Panc1 (cell line): ENCODE data around the gene TRAPPC10. TPM values are rescaled to one million over a fixed set of nuclear protein-coding genes. Genes with fewer than 3 reads are reported as not detected.

Experiments
- ATAC-seq: fragments of 200-7000 bp; cut with Tn5 transposase; 2 replicates; pipeline ENCODE4 v1.9.1; 2020; ENCODE audit warnings: mild to moderate bottlenecking, moderate library complexity
- BruUV-seq: library from RNA; stranded (reverse); fragments of 400-500 nt; replicated peaks from 2 replicates; lab custom pipeline; 2021; lab: Mats Ljungman, UMichigan
- CTCF ChIA-PET: fragments of 300-600 bp; sonication (Branson Sonifier 250); formaldehyde crosslinking; loops from one replicate; lab custom pipeline; 2022; ENCODE audit warnings: antibody characterized with exemption; lab: Charles Lee
- POLR2A ChIA-PET: fragments of 300-600 bp; sonication (Branson Sonifier 250); formaldehyde crosslinking; loops from one replicate; lab custom pipeline; 2022; ENCODE audit warnings: antibody characterized with exemption; lab: Charles Lee
- DNase-seq: peaks from one replicate; pipeline ENCODE4 v3.0.0-alpha.2; 2010; ENCODE audit warnings: low read depth, low spot score
- H3K27ac ChIP-seq: 2 replicates; pipeline ENCODE4 v1.5.1; 2011; ENCODE audit warnings: mild to moderate bottlenecking, low read length, inconsistent platforms
- H3K27me3 ChIP-seq: fragments of 200-500 bp; sonication (Bioruptor generic); 2 replicates; pipeline ENCODE4 v1.6.0; 2014; ENCODE audit warnings: low read length, inconsistent platforms; ENCODE audit not compliant: control insufficient read depth, insufficient read depth
- H3K36me3 ChIP-seq: fragments of 200-500 bp; sonication (Bioruptor generic); 2 replicates; pipeline ENCODE4 v1.5.1; 2014; ENCODE audit warnings: inconsistent platforms, mild to moderate bottlenecking, low read length, moderate library complexity; ENCODE audit not compliant: control insufficient read depth, insufficient read depth
- H3K4me1 ChIP-seq: 2 replicates; pipeline ENCODE4 v1.5.1; 2011; ENCODE audit warnings: inconsistent platforms, mild to moderate bottlenecking, low read length, moderate library complexity; ENCODE audit not compliant: control insufficient read depth, insufficient read depth
- H3K4me3 ChIP-seq, 2 experiments: 2 replicates each; pipeline ENCODE4 v1.5.1; 2011 to 2012; ENCODE audit warnings: low read depth in 2 of 2, low read length in 2 of 2, mild to moderate bottlenecking in 2 of 2, inconsistent platforms in 1 of 2, moderate library complexity in 1 of 2
- H3K9me3 ChIP-seq: fragments of 200-500 bp; sonication (Bioruptor generic); 2 replicates; pipeline ENCODE4 v1.5.1; 2014; ENCODE audit warnings: low read depth, mild to moderate bottlenecking, inconsistent platforms, low read length, moderate library complexity; ENCODE audit not compliant: control insufficient read depth, insufficient read depth
- CTCF ChIP-seq: fragments of 450-650 bp; IDR thresholded peaks from 2 replicates; pipeline ENCODE4 v1.5.1; 2017; ENCODE audit warnings: mild to moderate bottlenecking
- POLR2AphosphoS5 ChIP-seq: IDR thresholded peaks from 2 replicates; pipeline ENCODE4 v1.6.1; 2012; ENCODE audit warnings: mild to moderate bottlenecking, low read depth, low read length, moderate library complexity
- REST ChIP-seq, 2 experiments: IDR thresholded peaks; 2 replicates each; pipeline ENCODE4 v1.6.1; 2011 to 2012; ENCODE audit warnings: low read depth in 2 of 2, control low read depth in 1 of 2, low read length in 1 of 2, mild to moderate bottlenecking in 1 of 2, moderate library complexity in 1 of 2; ENCODE audit not compliant: insufficient read depth in 1 of 2
- SIN3A ChIP-seq: IDR thresholded peaks from 2 replicates; pipeline ENCODE4 v1.6.1; 2012; ENCODE audit warnings: low read depth, mild to moderate bottlenecking, low read length, moderate library complexity, borderline replicate concordance; ENCODE audit not compliant: insufficient read depth
- TCF7L2 ChIP-seq: IDR thresholded peaks from 2 replicates; pipeline ENCODE4 v1.6.1; 2011; ENCODE audit warnings: mild to moderate bottlenecking, low read depth, low read length, inconsistent platforms
- in situ Hi-C: cut with HindIII; loops from 2 replicates; pipeline ENCODE4 v1.10.0; 2016; ENCODE audit warnings: low sequenced_read_pairs, low pct_unique_long_range_greater_than_20kb
- intact Hi-C: fragments of 100-400 bp; cut with micrococcal nuclease; formaldehyde crosslinking; loops from one replicate; pipeline ENCODE4 v1.10.0; 2022; ENCODE audit not compliant: unreplicated experiment
- total RNA-seq: library from RNA; stranded (reverse); gene quantifications from one replicate; pipeline ENCODE4 v1.2.1, GENCODE V29; 2021; ENCODE audit not compliant: unreplicated experiment

TRAPPC10 gene
- total RNA-seq, 1 experiment from 2014 or later = 34.5 TPM

GRCh38 chr21:44029460-44030087 is 17.5 kb downstream of the TRAPPC10 start:
- BruUV-seq = no TSS peak
- DNase-seq (no peak), ATAC-seq (no peak)
- POLR2A ChIA-PET = no interaction called here
- TF ChIP-seq REST (IDR thresholded peaks at IDR 0.05; ENCODE audit: insufficient read depth in 1 of 2, low read depth in 2 of 2, low read length in 1 of 2) (no peak), TCF7L2 (no peak), SIN3A (no peak), POLR2AphosphoS5 (no peak), CTCF (no peak)
- CTCF ChIA-PET = no interaction called here
- intact Hi-C loops = no loop called here
- Histone ChIP-seq H3K27me3 (no peaks in the 10 kb centered on the region), H3K4me1 (no peaks in the 10 kb centered on the region), H3K4me3 (no peak overlapping the region), H3K27ac (no peak overlapping the region), H3K9me3 (no peaks in the 10 kb centered on the region), H3K36me3 (peaks cover 2% of the 10 kb centered on the region; the same call in 1 of the 2 replicates)
- in situ Hi-C loops = no loop called here

DNA sequence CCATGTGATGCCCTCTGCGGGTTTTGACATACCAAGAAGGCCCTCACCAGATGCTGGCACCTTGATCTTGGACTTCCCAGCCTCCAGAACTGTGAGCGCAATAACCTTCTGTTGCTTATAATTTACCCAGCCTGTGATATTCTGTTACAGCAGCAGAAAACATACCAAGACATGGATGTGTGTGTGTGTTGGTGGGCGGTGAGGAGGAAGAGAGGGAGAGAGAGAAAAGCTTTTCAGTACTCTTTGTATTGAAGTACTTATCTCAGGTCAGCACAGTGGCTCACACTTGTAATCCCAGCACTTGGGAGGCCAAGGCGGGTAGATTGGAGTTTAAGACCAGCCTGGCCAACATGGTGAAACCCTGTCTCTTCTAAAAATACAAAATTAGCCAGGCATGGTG is 23.1 kb downstream of the TRAPPC10 start:
- H3K9me3 ChIP-seq = no peaks in the 10 kb centered on the region
- H3K27ac ChIP-seq = no peak overlapping the region
- no peak overlapping the region for H3K4me3 ChIP-seq
- ChIA-PET CTCF (interaction anchor here (0.6 kb wide), 1 partner anchor 249 kb away, joined by 3 read pairs; no protein-coding TSS in a partner anchor), POLR2A (no interaction called here)
- no peaks in the 10 kb centered on the region for H3K27me3 ChIP-seq
- no peaks in the 10 kb centered on the region for H3K4me1 ChIP-seq
- DNase-seq = no peak
- TF ChIP-seq REST (IDR thresholded peaks at IDR 0.05; ENCODE audit: insufficient read depth in 1 of 2, low read depth in 2 of 2, low read length in 1 of 2) = no peak
- TF ChIP-seq CTCF = no peak
- no peak for TF ChIP-seq POLR2AphosphoS5
- no peak for TF ChIP-seq SIN3A
- no peak for TF ChIP-seq TCF7L2
- ATAC-seq = no peak
- in situ Hi-C loops = no loop called here
- BruUV-seq = no TSS peak
- H3K36me3 ChIP-seq = peaks cover 2% of the 10 kb centered on the region; the same call in 1 of the 2 replicates
- intact Hi-C loops = no loop called here
